NCI-H69 (cell line): ENCODE measurements around the gene KIAA0586.
"Not testable (repeated sequence)": the region's sequence is repeated elsewhere in the genome, so short reads cannot be mapped to it uniquely, and the experiment has no call there.

Source experiments
- DNase-seq: peaks from one replicate; lab custom pipeline; 2025; lab: John Stamatoyannopoulos, UW

The KIAA0586 gene

GRCh38 chr14:58464652-58465051 is 37.1 kb downstream of the KIAA0586 start:
- DNase-seq: no peak

- peak; percentile 40 for DNase-seq
Measured at GRCh38 chr14:58465421-58465820, 37.9 kb downstream of the KIAA0586 start.

- DNase-seq: no peak
Measured at GRCh38 chr14:58466459-58466858, 38.9 kb downstream of the KIAA0586 start.

- DNase-seq: no peak
Measured at GRCh38 chr14:58467575-58467974, 40.1 kb downstream of the KIAA0586 start.

- DNase-seq: no peak
Measured at GRCh38 chr14:58469309-58469708, 41.8 kb downstream of the KIAA0586 start.

- DNase-seq: no peak
Measured at GRCh38 chr14:58476320-58476719, 48.8 kb downstream of the KIAA0586 start.

GRCh38 chr14:58477653-58478052 is 50.1 kb downstream of the KIAA0586 start:
- DNase-seq: no peak

GRCh38 chr14:58478329-58478728 is 50.8 kb downstream of the KIAA0586 start:
- DNase-seq: not testable (repeated sequence)

GRCh38 chr14:58479975-58480374 is 52.5 kb downstream of the KIAA0586 start:
- DNase-seq: no peak

GRCh38 chr14:58484176-58484575 is 56.7 kb downstream of the KIAA0586 start:
- DNase-seq: no peak

GRCh38 chr14:58488550-58488949 is 61.0 kb downstream of the KIAA0586 start:
- DNase-seq: no peak

- no peak for DNase-seq
Measured at GRCh38 chr14:58491593-58491992, 64.1 kb downstream of the KIAA0586 start.

- no peak for DNase-seq
Measured at GRCh38 chr14:58492044-58492443, 64.5 kb downstream of the KIAA0586 start.

- DNase-seq: peak; percentile 86
Measured at GRCh38 chr14:58501214-58501816, 73.8 kb downstream of the KIAA0586 start.

- DNase-seq: no peak
Measured at GRCh38 chr14:58513272-58513671, 85.8 kb downstream of the KIAA0586 start.

- DNase-seq: no peak
Measured at GRCh38 chr14:58517592-58517991, 90.1 kb downstream of the KIAA0586 start.

GRCh38 chr14:58525691-58526090 is 98.2 kb downstream of the KIAA0586 start:
- DNase-seq: not testable (repeated sequence)

GRCh38 chr14:58533446-58533845 is 105.9 kb downstream of the KIAA0586 start:
- peak; percentile 31 for DNase-seq

GRCh38 chr14:58535044-58535443 is 107.5 kb downstream of the KIAA0586 start:
- no peak for DNase-seq

GRCh38 chr14:58537004-58537403 is 109.5 kb downstream of the KIAA0586 start:
- DNase-seq: no peak

- DNase-seq: peak; percentile 89
Measured at GRCh38 chr14:58540749-58541632, 113.5 kb downstream of the KIAA0586 start.

GRCh38 chr14:58541633-58542022 is 114.1 kb downstream of the KIAA0586 start:
- DNase-seq: peak; percentile 48

GRCh38 chr14:58543253-58543652 is 115.7 kb downstream of the KIAA0586 start:
- DNase-seq: no peak
